Ascending aorta (tissue), 2 donors: ENCODE measurements around the gene NDUFV3. TPM values are rescaled to one million over a fixed set of nuclear protein-coding genes. Genes with fewer than 3 reads are reported as not detected.
"Not testable (repeated sequence)": the region's sequence is repeated elsewhere in the genome, so short reads cannot be mapped to it uniquely, and the experiment has no call there.

Experiments
- DNase-seq, 2 donors: peaks; one replicate each; pipeline ENCODE4 v3.0.0-alpha.2; 2019; ENCODE audit warnings: low spot score in 2 of 2
- H3K27ac ChIP-seq, 2 donors: fragments of 200-600 bp; sonication (generic); one replicate each; pipeline ENCODE4 v1.5.1; 2016 to 2017; ENCODE audit warnings: mild to moderate bottlenecking in 1 of 2
- H3K27me3 ChIP-seq: fragments of 200-600 bp; sonication (generic); one replicate; pipeline ENCODE4 v1.5.1; 2017
- H3K36me3 ChIP-seq, 2 donors: fragments of 200-600 bp; sonication (generic); one replicate each; pipeline ENCODE4 v1.5.1; 2016
- H3K4me1 ChIP-seq, 2 donors: fragments of 200-600 bp; sonication (generic); one replicate each; pipeline ENCODE4 v1.5.1; 2016 to 2017; ENCODE audit warnings: mild to moderate bottlenecking in 1 of 2
- H3K4me3 ChIP-seq, 2 donors: fragments of 200-600 bp; sonication (generic); one replicate each; pipeline ENCODE4 v1.5.1; 2016 to 2017; ENCODE audit warnings: mild to moderate bottlenecking in 1 of 2
- H3K9me3 ChIP-seq, 2 donors: fragments of 200-600 bp; sonication (generic); one replicate each; pipeline ENCODE4 v1.5.1; 2016
- intact Hi-C: fragments of 100-400 bp; cut with DNase I; formaldehyde crosslinking; loops from one replicate; pipeline ENCODE4 v1.15.1; 2023
- total RNA-seq: library from RNA; depleted of rRNA; stranded (reverse); fragments of >200 nt; gene quantifications from one replicate; pipeline ENCODE4 v1.1.0, GENCODE V29; 2016
- TF ChIP-seq, protein P1 (sequence below), 3 experiments: fragments of 200-600 bp in 2 of 3; fragments of 450-650 bp in 1 of 3; sonication (generic) in 2 of 3; IDR thresholded peaks; one replicate each; pipeline ENCODE4 v1.5.1; 2016 to 2019; ENCODE audit warnings: antibody characterized with exemption in 3 of 3, mild to moderate bottlenecking in 1 of 3, moderate library complexity in 1 of 3

The NDUFV3 gene
- total RNA-seq, 1 donor from 2014 or later = 60.7 TPM

DNA sequence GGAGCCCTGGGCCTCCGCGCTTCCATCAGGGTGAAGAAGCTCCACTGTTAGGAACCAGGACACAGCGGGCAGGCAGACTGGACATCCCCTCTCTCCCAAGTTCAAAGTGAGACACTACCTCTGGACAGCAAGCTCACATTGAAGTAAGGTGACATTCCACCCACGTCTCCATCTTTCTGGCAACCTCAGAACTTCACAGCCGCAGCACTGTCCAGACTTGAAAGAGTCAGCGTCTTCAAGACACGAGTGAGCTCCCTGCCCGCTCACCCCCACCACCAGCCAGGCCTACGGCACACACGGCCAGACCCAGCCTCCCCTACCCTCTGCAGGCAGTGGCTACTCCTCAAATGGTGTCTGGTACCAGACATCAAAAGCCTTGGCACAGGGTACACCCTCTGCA is 24.9 kb upstream of the NDUFV3 start:
- H3K36me3 ChIP-seq = peaks cover 28 to 49% of the 10 kb centered on the region in 2 donors

DNA sequence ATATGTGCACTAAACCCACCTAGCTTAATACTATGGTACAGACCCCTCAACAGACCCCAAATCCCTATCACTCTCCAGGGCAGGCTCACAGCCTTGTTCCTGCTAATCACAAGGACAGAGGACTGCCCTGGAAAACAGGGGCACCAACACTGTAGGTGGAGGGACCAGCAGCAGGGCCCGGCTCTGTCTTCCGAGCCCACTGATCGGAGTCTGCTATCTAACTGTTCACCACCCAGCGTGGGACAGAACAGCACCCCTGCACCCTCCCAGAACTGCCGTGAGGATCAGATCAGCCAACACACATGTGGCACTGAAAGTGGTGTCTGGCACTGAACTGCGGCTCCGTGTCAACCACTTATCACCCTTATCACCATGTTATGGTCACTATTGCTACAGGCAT is 20.0 kb upstream of the NDUFV3 start:
- no peak overlapping the region for H3K27ac ChIP-seq
- no peaks in the 10 kb centered on the region for H3K9me3 ChIP-seq
- H3K4me1 ChIP-seq = peaks cover 0 to 5% of the 10 kb centered on the region in 2 donors
- no peaks in the 10 kb centered on the region for H3K27me3 ChIP-seq
- peaks cover 34 to 56% of the 10 kb centered on the region in 2 donors for H3K36me3 ChIP-seq
- intact Hi-C loops = no loop called here
- H3K4me3 ChIP-seq = no peak overlapping the region
- DNase-seq = no peak
- TF ChIP-seq, protein P1, sequence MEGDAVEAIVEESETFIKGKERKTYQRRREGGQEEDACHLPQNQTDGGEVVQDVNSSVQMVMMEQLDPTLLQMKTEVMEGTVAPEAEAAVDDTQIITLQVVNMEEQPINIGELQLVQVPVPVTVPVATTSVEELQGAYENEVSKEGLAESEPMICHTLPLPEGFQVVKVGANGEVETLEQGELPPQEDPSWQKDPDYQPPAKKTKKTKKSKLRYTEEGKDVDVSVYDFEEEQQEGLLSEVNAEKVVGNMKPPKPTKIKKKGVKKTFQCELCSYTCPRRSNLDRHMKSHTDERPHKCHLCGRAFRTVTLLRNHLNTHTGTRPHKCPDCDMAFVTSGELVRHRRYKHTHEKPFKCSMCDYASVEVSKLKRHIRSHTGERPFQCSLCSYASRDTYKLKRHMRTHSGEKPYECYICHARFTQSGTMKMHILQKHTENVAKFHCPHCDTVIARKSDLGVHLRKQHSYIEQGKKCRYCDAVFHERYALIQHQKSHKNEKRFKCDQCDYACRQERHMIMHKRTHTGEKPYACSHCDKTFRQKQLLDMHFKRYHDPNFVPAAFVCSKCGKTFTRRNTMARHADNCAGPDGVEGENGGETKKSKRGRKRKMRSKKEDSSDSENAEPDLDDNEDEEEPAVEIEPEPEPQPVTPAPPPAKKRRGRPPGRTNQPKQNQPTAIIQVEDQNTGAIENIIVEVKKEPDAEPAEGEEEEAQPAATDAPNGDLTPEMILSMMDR (IDR thresholded peaks at IDR 0.05) = no peak

More for the DNA sequence above, 24.9 kb upstream of the NDUFV3 start:
- no peak overlapping the region for H3K27ac ChIP-seq
- no peaks in the 10 kb centered on the region for H3K27me3 ChIP-seq
- no peaks in the 10 kb centered on the region for H3K9me3 ChIP-seq
- TF ChIP-seq, protein P1 (IDR thresholded peaks at IDR 0.05) = no peak
- intact Hi-C loops = no loop called here
- H3K4me3 ChIP-seq = no peak overlapping the region
- no peaks in the 10 kb centered on the region for H3K4me1 ChIP-seq
- no peak for DNase-seq

DNA sequence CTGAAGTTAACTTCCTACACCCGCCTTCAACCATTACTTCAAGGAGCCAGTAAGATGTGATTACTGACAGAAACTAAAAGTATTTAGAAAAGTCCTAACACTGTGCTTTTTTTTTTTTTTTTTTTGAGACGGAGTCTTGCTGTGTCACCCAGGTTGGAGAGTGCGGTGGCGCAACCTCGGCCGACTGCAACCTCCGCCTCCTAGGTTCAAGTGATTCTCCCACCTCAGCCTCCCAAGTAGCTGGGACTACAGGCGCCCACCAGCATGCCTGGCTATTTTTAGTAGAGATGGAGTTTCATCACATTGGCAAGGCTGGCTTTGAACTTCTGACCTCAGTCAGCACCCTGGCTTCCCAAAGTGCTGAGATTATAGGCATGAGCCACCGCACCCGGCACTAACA is 17.3 kb upstream of the NDUFV3 start:
- H3K27ac ChIP-seq, H3K4me3 ChIP-seq, H3K9me3 ChIP-seq, intact Hi-C loops, DNase-seq, H3K27me3 ChIP-seq: not testable (repeated sequence)
- Histone ChIP-seq H3K36me3 (peaks cover 29 to 40% of the 10 kb centered on the region in 2 donors), H3K4me1 (peaks cover 0 to 15% of the 10 kb centered on the region in 2 donors)

DNA sequence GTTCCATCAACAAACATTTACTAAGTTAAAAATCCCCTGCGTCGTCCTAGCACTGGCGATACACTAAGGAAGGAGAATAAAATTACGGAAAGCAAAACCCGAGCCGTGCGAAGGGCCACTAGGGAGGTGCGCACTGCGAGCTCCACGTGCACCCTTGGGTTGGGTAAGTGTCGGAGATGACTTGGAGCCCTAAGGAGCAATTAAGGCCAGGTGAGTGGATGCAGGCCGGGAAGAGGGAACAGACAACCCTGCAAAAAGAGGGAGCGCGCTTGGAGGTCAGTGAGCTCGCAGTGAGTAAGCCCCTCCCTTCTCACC is 14.5 kb upstream of the NDUFV3 start:
- Histone ChIP-seq H3K27ac (peak overlapping the region; percentile 85 to 93), H3K27me3 (no peaks in the 10 kb centered on the region), H3K9me3 (no peaks in the 10 kb centered on the region), H3K36me3 (peaks cover 6 to 13% of the 10 kb centered on the region in 2 donors), H3K4me1 (peaks cover 0 to 15% of the 10 kb centered on the region in 2 donors), H3K4me3 (peak overlapping the region; percentile 77 to 91)
- intact Hi-C loops = no loop called here
- DNase-seq = no peak
- TF ChIP-seq, protein P1 (IDR thresholded peaks at IDR 0.05) = no peak

DNA sequence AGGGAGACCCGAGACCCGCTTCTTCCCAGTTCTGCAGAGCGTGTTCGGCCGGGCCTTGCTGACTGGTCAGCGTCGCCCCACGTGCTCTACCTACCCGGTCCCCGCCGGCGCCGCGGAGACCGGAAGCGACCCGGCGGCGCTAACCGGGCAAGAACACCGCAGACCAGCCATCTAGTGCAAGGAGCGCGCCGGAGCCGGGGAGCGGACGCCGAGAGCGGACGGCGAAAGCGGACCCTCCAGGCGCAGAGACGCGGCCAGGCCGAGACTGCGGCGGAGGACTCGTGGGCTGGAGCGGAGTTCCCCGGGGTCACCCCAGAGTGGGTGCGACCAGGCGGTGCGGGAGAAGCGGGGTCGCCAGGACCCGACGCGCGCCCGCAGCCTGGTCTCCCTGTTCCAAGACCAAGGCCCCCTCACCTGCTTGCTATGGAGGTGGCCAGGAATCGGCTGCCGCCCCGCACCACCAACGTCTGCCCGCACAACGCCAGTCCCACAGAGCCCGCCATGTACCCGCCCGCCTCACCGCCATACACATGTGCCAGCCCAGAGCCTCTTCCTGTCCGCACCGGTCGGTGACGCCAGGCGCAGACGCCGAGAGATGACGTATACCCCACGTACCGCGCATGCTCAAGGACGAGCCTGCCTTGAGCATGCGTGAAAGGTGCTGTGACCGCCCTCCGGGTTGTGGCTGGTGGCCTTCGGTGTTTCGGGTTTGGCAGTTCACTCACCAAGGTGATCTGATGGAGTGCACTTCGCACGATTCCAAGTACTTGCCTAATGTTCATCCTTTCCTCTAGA is 13.9 kb upstream of the NDUFV3 start, which contains the start of gene WDR4:
WDR4 (minus strand) TSS at position 547 of the 795 bp plus-strand sequence; CDS start at position 503, 44 bp downstream.
- Histone ChIP-seq H3K27me3 (no peaks in the 10 kb centered on the region), H3K36me3 (peaks cover 6 to 9% of the 10 kb centered on the region in 2 donors), H3K27ac (peak within 1 kb of the TSS; percentile 85 to 93), H3K4me3 (peak within 1 kb of the TSS; percentile 77 to 91), H3K4me1 (peaks cover 0 to 15% of the 10 kb centered on the region in 2 donors), H3K9me3 (no peaks in the 10 kb centered on the region)
- TF ChIP-seq, protein P1 (IDR thresholded peaks at IDR 0.05) = no peak
- peak; percentile 92 to 99 for DNase-seq
- intact Hi-C loops = loop anchor here (1.0 kb wide), 2 partner anchors 14 to 95 kb away; partner anchors contain the start of genes NDUFV3 and PKNOX1

DNA sequence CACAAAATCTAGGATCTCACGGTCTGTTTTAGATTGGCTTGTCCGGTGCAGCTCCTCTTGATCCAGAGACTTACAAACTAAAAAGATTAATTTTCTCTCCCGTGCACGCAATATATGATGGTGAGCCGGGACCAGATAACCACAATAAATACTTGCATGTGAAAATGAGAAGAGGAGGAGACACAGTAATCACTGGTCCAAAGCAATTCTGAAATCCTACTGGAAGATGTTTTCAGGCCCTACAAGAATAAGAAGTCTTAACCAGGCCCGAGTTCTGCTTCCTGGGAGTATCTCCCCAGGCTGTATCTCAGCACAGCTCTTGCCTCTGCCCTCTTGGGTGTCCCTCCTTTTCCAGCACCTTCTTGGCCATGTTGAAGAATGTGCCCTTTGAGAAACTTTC is 12.8 kb upstream of the NDUFV3 start:
- intact Hi-C loops = loop anchor here (10.0 kb wide), 1 partner anchor 386 kb away; the partner anchor contains the start of gene RSPH1
- TF ChIP-seq, protein P1 (IDR thresholded peaks at IDR 0.05) = no peak
- no peaks in the 10 kb centered on the region for H3K27me3 ChIP-seq
- H3K36me3 ChIP-seq = peaks cover 2 to 4% of the 10 kb centered on the region in 2 donors
- no peak for DNase-seq
- H3K4me3 ChIP-seq = peak overlapping the region; percentile 77 to 91
- no peaks in the 10 kb centered on the region for H3K9me3 ChIP-seq
- H3K4me1 ChIP-seq = peaks cover 0 to 15% of the 10 kb centered on the region in 2 donors
- no peak overlapping the region for H3K27ac ChIP-seq
